RWPE2 (cell line): Measurements from ENCODE around the gene MARK3.

ENCODE experiments used
- ATAC-seq: fragments of 200-7000 bp; cut with Tn5 transposase; 3 replicates; pipeline ENCODE4 v1.9.1; 2021; ENCODE audit warnings: low read depth
- DNase-seq: peaks from one replicate; pipeline ENCODE4 v3.0.0-alpha.2; 2020; ENCODE audit warnings: low spot score
- H3K27ac ChIP-seq: fragments of 450-650 bp; 2 replicates; pipeline ENCODE4 v1.5.1; 2017; ENCODE audit warnings: mild to moderate bottlenecking; ENCODE audit not compliant: poor library complexity, severe bottlenecking
- H3K27me3 ChIP-seq: fragments of 250-450 bp; sonication (Bioruptor Pico); 2 replicates; pipeline ENCODE4 v1.5.1; 2021; ENCODE audit warnings: mild to moderate bottlenecking, moderate library complexity; ENCODE audit not compliant: insufficient read depth, poor library complexity, severe bottlenecking
- H3K36me3 ChIP-seq: fragments of 250-450 bp; sonication (Bioruptor Pico); 2 replicates; pipeline ENCODE4 v1.5.1; 2020; ENCODE audit warnings: low read depth, mild to moderate bottlenecking, moderate library complexity
- H3K4me1 ChIP-seq: fragments of 250-450 bp; sonication (Bioruptor Pico); 2 replicates; pipeline ENCODE4 v1.5.1; 2021; ENCODE audit warnings: mild to moderate bottlenecking, moderate library complexity; ENCODE audit not compliant: insufficient read depth, poor library complexity, severe bottlenecking
- H3K4me3 ChIP-seq: fragments of 250-450 bp; sonication (Bioruptor Pico); 2 replicates; pipeline ENCODE4 v1.5.1; 2021; ENCODE audit warnings: mild to moderate bottlenecking, moderate library complexity; ENCODE audit not compliant: severe bottlenecking
- H3K9me3 ChIP-seq: fragments of 250-450 bp; sonication (Bioruptor Pico); 2 replicates; pipeline ENCODE4 v1.5.1; 2021; ENCODE audit warnings: mild to moderate bottlenecking, moderate library complexity; ENCODE audit not compliant: severe bottlenecking
- TF ChIP-seq, protein P1 (sequence below): fragments of 450-650 bp; IDR thresholded peaks from one replicate; pipeline ENCODE4 v1.5.1; 2017; ENCODE audit warnings: mild to moderate bottlenecking, moderate library complexity; ENCODE audit not compliant: poor library complexity, severe bottlenecking

Gene MARK3

DNA sequence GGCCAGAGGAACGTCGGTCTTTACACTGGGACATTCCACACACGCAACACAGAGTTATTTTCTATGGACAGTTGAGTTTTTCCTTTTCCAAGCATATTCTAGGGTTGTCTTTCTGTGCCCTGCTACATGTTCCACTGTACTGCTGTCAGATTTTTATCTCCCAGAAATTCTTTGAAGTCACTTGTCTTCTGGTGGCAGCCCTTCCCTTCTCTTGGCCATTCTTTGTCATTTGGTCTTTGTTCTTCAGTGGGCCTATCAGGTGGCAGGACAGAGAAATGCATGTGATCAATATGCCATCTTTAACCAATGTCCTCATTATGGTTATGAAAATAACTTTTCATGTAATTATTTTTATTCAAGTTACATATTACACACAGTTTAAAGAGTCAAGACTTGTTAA, 36.3 kb downstream of the MARK3 start:
- no peak overlapping the region for H3K27ac ChIP-seq
- peaks cover 18% of the 10 kb centered on the region for H3K4me1 ChIP-seq
- no peak for ATAC-seq
- H3K4me3 ChIP-seq: no peak overlapping the region
- TF ChIP-seq, protein P1, sequence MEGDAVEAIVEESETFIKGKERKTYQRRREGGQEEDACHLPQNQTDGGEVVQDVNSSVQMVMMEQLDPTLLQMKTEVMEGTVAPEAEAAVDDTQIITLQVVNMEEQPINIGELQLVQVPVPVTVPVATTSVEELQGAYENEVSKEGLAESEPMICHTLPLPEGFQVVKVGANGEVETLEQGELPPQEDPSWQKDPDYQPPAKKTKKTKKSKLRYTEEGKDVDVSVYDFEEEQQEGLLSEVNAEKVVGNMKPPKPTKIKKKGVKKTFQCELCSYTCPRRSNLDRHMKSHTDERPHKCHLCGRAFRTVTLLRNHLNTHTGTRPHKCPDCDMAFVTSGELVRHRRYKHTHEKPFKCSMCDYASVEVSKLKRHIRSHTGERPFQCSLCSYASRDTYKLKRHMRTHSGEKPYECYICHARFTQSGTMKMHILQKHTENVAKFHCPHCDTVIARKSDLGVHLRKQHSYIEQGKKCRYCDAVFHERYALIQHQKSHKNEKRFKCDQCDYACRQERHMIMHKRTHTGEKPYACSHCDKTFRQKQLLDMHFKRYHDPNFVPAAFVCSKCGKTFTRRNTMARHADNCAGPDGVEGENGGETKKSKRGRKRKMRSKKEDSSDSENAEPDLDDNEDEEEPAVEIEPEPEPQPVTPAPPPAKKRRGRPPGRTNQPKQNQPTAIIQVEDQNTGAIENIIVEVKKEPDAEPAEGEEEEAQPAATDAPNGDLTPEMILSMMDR: no peak
- H3K36me3 ChIP-seq: peaks cover 64% of the 10 kb centered on the region
- DNase-seq: no peak
- H3K27me3 ChIP-seq: no peaks in the 10 kb centered on the region
- no peaks in the 10 kb centered on the region for H3K9me3 ChIP-seq

DNA sequence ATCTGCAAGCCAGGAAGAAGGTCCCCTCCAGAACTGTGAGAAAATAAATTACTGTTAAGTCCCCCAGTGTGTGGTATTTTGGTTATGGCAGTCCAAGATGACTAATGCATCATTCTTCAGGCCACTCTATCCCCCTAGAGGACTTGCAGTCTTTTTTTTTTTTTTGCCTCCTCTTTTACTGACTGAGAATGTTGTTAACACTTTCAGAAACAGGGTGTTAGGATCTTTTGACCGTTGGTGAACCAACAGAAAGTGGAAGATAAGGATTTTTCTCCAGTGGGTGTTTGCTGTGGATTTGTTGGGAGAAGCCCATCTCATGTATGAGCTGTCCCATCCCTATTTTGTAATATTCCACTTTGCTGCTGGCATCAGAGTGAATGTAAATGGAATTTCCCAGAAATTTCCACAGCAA, 37.8 kb downstream of the MARK3 start:
- no peak for DNase-seq
- Histone ChIP-seq H3K36me3 (peaks cover 64% of the 10 kb centered on the region), H3K9me3 (no peaks in the 10 kb centered on the region), H3K27ac (no peak overlapping the region), H3K27me3 (no peaks in the 10 kb centered on the region), H3K4me3 (no peak overlapping the region), H3K4me1 (peaks cover 13% of the 10 kb centered on the region)
- TF ChIP-seq, protein P1: no peak
- no peak for ATAC-seq

DNA sequence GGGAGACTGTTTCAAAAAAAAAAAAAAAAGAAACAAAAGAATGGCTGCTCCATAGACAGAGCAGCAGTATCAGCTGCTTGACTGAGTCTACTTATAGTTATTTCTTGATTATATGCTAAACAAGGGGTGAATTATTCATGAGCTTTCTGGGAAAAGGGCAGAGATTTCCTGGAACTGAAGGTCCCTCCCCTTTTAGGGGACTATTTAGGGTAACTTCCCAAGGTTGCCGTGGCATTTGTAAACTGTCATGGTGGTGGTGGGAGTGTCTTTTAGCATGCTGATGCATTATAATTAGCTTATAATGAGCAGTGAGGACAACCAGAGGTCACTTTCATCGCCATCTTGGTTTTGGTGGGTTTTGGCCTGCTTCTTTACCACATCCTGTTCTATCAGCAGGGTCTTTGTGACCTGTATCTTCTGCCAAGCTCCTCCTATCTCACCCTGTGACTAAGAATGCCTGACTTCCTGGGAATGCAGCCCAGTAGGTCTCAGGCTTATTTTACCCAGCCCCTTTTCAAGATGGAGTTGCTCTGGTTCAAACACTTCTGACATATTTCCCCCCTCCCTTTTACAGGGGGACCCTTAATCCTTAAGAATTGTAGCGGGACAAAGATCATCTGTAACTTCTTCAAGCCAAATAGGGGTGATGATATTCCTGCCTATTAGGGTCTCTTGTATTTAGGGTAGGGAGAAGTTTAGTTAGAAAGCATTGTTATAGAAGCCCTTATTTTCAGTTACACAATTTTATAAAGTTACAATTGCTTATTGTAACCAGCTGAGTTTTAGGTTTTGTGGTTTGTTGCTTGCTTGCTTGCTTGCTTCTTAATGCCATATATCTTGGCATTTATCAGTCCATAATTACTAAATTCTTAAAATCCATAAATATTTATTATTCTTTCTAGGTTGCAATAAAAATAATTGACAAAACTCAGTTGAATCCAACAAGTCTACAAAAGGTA, 42.5 kb downstream of the MARK3 start:
- TF ChIP-seq, protein P1: no peak
- no peaks in the 10 kb centered on the region for H3K9me3 ChIP-seq
- peaks cover 16% of the 10 kb centered on the region for H3K4me1 ChIP-seq
- H3K27ac ChIP-seq: peak overlapping the region; percentile 21
- ATAC-seq: peak; percentile 62
- no peak overlapping the region for H3K4me3 ChIP-seq
- peaks cover 60% of the 10 kb centered on the region for H3K36me3 ChIP-seq
- DNase-seq: no peak
- no peaks in the 10 kb centered on the region for H3K27me3 ChIP-seq

DNA sequence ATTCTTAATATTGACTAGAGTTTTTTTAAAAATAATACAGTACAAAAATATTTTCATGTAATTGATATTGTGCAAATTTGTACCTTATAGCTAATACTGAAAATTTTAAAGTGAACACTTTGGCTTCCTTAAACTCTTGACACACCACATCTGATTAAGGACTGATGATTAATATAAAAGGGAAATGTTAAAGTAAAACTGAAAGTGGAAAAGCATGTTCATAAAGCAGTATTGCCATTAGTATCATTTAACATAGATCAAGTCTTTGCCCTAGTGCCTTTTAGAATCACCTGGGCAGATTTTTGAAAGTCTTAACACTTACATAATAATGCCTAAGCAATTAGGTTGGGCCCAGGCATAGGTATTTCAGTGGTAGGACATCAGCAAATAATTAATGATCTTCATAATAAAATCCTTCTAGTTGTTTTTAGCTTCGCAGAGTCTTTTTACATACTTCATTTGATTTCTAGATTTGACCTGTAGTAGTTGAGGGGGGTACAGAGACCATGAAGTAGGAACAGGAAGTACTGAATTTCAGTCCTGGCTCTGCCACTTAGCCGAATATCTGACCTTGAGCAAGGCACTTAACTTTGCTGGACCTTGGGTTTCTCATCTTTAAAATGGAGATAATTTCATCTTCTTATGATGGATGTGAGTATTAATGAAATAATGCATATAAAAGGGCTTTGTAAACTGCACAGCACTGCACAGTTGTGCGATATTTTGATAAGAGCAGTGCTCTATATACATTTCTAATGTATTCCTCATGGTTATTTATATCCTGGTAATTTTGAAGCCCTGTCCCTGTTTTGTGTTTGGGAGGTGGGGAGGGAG, 43.7 kb downstream of the MARK3 start:
- Histone ChIP-seq H3K27me3 (no peaks in the 10 kb centered on the region), H3K4me3 (no peak overlapping the region), H3K27ac (no peak overlapping the region), H3K4me1 (peaks cover 16% of the 10 kb centered on the region), H3K9me3 (no peaks in the 10 kb centered on the region), H3K36me3 (peaks cover 61% of the 10 kb centered on the region)
- DNase-seq (no peak), ATAC-seq (no peak)
- TF ChIP-seq, protein P1: no peak
